Tibial nerve (tissue), 4 donors: ENCODE measurements around the gene STIM1. TPM values are rescaled to one million over a fixed set of nuclear protein-coding genes. Genes with fewer than 3 reads are reported as not detected.
A peak's percentile ranks its signal among the peaks of the same experiment; 100 is the strongest.

ENCODE experiments used
- DNase-seq, 2 donors: peaks; one replicate each; pipeline ENCODE4 v3.0.0-alpha.2; 2019; ENCODE audit warnings: low spot score in 2 of 2
- H3K27ac ChIP-seq, 4 donors: fragments of 200-600 bp; sonication (generic) in 3 of 4; one replicate each; pipeline ENCODE4 v1.5.1; 2017 to 2019; ENCODE audit warnings: mild to moderate bottlenecking in 1 of 4
- H3K27me3 ChIP-seq, 2 donors: fragments of 200-600 bp; sonication (generic) in 1 of 2; one replicate each; pipeline versions ENCODE4 v1.5.1 to v1.6.0; 2017 to 2019
- H3K36me3 ChIP-seq, 3 donors: fragments of 200-600 bp; sonication (generic); one replicate each; pipeline ENCODE4 v1.5.1; 2018 to 2019
- H3K4me1 ChIP-seq, 4 donors: fragments of 200-600 bp; sonication (generic) in 3 of 4; one replicate each; pipeline ENCODE4 v1.5.1; 2017 to 2019
- H3K4me3 ChIP-seq, 4 donors: fragments of 200-600 bp; sonication (generic) in 3 of 4; one replicate each; pipeline ENCODE4 v1.5.1; 2017 to 2019; ENCODE audit warnings: mild to moderate bottlenecking in 1 of 4, moderate library complexity in 1 of 4
- H3K9me3 ChIP-seq, 4 donors: fragments of 200-600 bp; sonication (generic) in 3 of 4; one replicate each; pipeline ENCODE4 v1.5.1; 2017 to 2019
- EP300 ChIP-seq, 2 donors: sonication (generic); formaldehyde crosslinking; IDR thresholded peaks; one replicate each; pipeline ENCODE4 v1.6.1; 2017; ENCODE audit warnings: antibody characterized with exemption in 2 of 2, mild to moderate bottlenecking in 1 of 2
- POLR2A ChIP-seq, 2 donors: fragments of 450-650 bp; IDR thresholded peaks; one replicate each; pipeline ENCODE4 v1.6.1; 2017; ENCODE audit warnings: antibody characterized with exemption in 2 of 2, mild to moderate bottlenecking in 2 of 2, moderate library complexity in 2 of 2
- WGBS, 2 donors: methylation state at CpG; one replicate each; pipeline ENCODE4 v1.1.5; 2018; 5-methylcytosine and 5-hydroxymethylcytosine counted together
- total RNA-seq, 4 donors: library from RNA; depleted of rRNA; stranded (reverse); fragments of >200 nt; gene quantifications; one replicate each; pipeline ENCODE4 v1.1.0, GENCODE V29; 2016
- TF ChIP-seq, protein P1 (sequence below), 5 experiments: fragments of 200-600 bp in 3 of 5; fragments of 450-650 bp in 2 of 5; sonication (generic) in 3 of 5; IDR thresholded peaks; one replicate each; pipeline ENCODE4 v1.5.1; 2016 to 2019; ENCODE audit warnings: antibody characterized with exemption in 5 of 5, mild to moderate bottlenecking in 3 of 5, moderate library complexity in 2 of 5

STIM1 gene
- total RNA-seq, 4 donors from 2014 or later = 51.3 to 70.1 (median 59.8) TPM

DNA sequence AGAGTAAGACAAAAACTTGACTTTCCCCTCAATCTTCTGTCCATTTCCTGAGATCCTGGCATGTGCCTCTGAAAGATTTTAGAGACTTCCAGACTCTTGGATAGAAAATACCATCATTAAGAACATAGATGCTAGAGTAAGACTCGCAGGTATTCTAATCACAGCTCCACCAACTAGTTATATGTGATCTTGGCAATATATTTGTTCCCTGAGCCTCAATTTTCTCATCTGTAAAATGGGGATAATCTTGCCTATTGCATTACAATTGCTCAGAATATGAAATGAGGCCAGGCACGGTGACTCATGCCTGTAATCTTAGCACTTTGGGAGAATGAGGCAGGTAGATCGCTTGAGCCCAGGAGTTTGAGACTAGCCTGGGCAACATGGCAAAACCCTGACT is 25.4 kb upstream of the STIM1 start:
- H3K9me3 ChIP-seq = no peaks in the 10 kb centered on the region
- peaks cover 0 to 61% (median 14%) of the 10 kb centered on the region in 3 donors for H3K36me3 ChIP-seq
- H3K27me3 ChIP-seq = no peaks in the 10 kb centered on the region
- H3K4me3 ChIP-seq = no peak overlapping the region
- H3K27ac ChIP-seq = no peak overlapping the region
- no peak for DNase-seq
- WGBS, 2 donors = 96 to 100% methylated on average over 3 of the region's 3 CpGs
- TF ChIP-seq EP300 (IDR thresholded peaks at IDR 0.05) (no peak), POLR2A (IDR thresholded peaks at IDR 0.05) (no peak)
- TF ChIP-seq, protein P1, sequence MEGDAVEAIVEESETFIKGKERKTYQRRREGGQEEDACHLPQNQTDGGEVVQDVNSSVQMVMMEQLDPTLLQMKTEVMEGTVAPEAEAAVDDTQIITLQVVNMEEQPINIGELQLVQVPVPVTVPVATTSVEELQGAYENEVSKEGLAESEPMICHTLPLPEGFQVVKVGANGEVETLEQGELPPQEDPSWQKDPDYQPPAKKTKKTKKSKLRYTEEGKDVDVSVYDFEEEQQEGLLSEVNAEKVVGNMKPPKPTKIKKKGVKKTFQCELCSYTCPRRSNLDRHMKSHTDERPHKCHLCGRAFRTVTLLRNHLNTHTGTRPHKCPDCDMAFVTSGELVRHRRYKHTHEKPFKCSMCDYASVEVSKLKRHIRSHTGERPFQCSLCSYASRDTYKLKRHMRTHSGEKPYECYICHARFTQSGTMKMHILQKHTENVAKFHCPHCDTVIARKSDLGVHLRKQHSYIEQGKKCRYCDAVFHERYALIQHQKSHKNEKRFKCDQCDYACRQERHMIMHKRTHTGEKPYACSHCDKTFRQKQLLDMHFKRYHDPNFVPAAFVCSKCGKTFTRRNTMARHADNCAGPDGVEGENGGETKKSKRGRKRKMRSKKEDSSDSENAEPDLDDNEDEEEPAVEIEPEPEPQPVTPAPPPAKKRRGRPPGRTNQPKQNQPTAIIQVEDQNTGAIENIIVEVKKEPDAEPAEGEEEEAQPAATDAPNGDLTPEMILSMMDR (IDR thresholded peaks at IDR 0.05) = no peak
- peaks cover 0 to 49% (median 32%) of the 10 kb centered on the region in 4 donors for H3K4me1 ChIP-seq

DNA sequence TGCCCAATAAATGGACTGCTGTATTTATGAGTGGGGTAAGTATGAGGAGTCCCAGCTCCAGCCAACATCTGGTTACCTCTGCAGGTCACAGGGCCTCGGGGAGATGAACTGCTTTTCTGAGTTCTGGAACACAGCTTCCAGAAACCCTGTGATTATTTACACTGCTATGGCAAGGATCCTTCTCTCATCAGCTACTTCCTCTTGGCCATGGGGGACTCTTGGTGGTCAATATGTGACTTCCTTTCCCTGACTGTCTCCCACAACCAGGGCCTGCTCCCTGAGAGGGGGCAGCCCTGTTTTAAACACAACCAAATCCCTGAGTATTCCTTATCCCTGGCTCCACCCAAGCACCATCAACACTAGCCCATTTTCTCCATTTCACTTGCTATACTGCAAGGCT is 24.7 kb upstream of the STIM1 start:
- H3K9me3 ChIP-seq = no peaks in the 10 kb centered on the region
- peaks cover 0 to 56% (median 38%) of the 10 kb centered on the region in 4 donors for H3K4me1 ChIP-seq
- DNase-seq = no peak
- H3K27ac ChIP-seq = peak overlapping the region in 2 of 4 donors; percentile 1 to 2
- 68 to 87% methylated on average over 1 of the region's 1 CpG for whole genome bisulfite sequencing, 2 donors
- H3K36me3 ChIP-seq = peaks cover 0 to 58% (median 14%) of the 10 kb centered on the region in 3 donors
- H3K27me3 ChIP-seq = no peaks in the 10 kb centered on the region
- no peak overlapping the region for H3K4me3 ChIP-seq
- TF ChIP-seq, protein P1 (IDR thresholded peaks at IDR 0.05) = no peak
- TF ChIP-seq POLR2A (IDR thresholded peaks at IDR 0.05) (no peak), EP300 (IDR thresholded peaks at IDR 0.05) (no peak)

DNA sequence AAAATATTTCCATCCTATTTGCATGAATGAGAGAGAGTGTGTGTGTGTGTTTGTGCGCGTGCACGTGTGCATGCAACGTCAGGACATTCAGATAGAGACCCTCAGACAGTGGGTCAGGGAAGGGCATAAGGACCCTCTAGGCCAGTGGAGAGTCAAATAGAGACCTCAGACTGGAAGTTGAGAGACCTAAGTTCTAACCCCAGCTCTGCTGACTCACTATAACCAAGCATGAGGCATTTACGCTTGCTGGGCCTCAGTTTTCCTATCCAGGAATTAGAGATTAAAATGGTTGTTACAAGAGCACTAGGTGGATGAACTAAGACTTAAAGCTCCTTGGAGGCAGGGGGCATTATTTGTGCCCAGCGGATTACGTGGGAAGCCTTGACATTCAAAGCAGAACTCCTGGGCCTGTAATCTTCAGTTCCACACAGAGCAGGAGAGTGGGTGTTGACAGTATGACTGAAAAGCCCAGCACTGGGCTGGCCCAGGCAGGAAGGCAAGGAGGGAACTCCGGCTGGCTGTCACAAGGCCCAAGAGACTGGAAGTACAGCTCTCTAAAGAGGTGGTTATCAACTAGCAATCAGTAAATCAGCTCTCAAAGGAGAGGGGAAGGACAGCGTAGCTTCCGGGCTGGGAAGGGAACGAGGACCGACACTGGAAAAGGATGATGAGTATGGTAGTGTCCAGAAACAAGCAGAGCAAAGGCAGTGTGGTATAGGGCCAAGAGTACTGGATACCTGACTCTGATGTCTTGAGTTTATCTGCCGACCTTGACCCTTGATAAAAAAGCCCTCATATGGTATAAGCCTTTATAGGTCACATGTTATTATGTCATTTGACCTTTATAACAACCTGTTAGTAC is 23.9 kb upstream of the STIM1 start:
- peak overlapping the region in 2 of 4 donors; percentile 1 to 2 for H3K27ac ChIP-seq
- H3K36me3 ChIP-seq = peaks cover 0 to 49% (median 13%) of the 10 kb centered on the region in 3 donors
- no peak overlapping the region for H3K4me3 ChIP-seq
- WGBS, 2 donors = 78 to 81% methylated on average over 13 of the region's 13 CpGs
- TF ChIP-seq, protein P1 (IDR thresholded peaks at IDR 0.05) = no peak
- TF ChIP-seq POLR2A (IDR thresholded peaks at IDR 0.05) = no peak
- no peak for TF ChIP-seq EP300 (IDR thresholded peaks at IDR 0.05)
- peaks cover 0 to 58% (median 42%) of the 10 kb centered on the region in 4 donors for H3K4me1 ChIP-seq
- no peaks in the 10 kb centered on the region for H3K27me3 ChIP-seq
- no peak for DNase-seq
- no peaks in the 10 kb centered on the region for H3K9me3 ChIP-seq

DNA sequence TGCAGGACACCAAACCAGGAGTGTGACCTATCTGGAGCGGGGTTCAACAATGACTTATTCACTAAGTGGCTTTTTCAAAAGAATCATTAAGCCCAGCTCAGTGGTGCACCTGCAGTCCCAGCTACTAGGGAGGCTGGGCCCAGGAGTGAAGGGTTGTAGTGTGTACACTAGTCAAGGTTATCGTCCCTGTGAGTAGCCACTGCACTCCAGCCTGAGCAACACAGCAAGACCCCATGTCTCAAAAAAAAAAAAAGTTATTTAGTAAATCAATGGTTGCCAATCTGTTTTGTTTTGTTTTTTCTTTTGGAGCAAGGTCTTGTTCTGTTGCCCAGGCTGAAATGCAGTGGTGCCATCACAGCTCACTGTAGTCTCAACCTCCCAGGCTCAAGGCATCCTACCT is 22.6 kb upstream of the STIM1 start:
- H3K9me3 ChIP-seq = no peaks in the 10 kb centered on the region
- no peak for TF ChIP-seq POLR2A (IDR thresholded peaks at IDR 0.05)
- DNase-seq = no peak
- no peaks in the 10 kb centered on the region for H3K27me3 ChIP-seq
- no peak overlapping the region for H3K4me3 ChIP-seq
- H3K27ac ChIP-seq = peak overlapping the region in 1 of 4 donors; percentile 30
- WGBS, 2 donors = 91 to 100% methylated on average over 2 of the region's 2 CpGs
- peaks cover 0 to 37% (median under 1%) of the 10 kb centered on the region in 3 donors for H3K36me3 ChIP-seq
- H3K4me1 ChIP-seq = peaks cover 0 to 63% (median 46%) of the 10 kb centered on the region in 4 donors

DNA sequence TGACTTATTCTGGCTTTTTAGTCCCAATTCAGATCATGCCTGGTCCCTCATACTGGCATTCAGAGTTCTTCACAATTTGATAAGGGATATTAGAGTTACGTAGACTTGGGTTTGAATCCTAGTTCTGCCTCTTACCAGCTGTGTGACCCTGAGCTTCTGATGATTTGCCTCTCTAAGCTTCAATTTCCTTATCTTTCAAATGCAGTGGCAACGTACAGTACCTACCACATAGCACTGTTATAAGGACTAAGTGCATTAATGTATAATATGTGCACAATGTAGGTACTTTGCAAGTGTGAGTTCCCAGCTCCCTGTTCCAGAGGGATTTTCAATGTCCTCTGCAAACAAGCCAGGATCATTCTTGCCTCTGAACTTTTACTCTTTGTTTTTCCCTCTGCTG is 22.0 kb upstream of the STIM1 start:
- Histone ChIP-seq H3K36me3 (peaks cover 0 to 34% (median 0%) of the 10 kb centered on the region in 3 donors), H3K4me3 (no peak overlapping the region), H3K4me1 (peaks cover 0 to 67% (median 50%) of the 10 kb centered on the region in 4 donors), H3K27ac (no peak overlapping the region), H3K27me3 (no peaks in the 10 kb centered on the region), H3K9me3 (no peaks in the 10 kb centered on the region)
- DNase-seq = no peak
- TF ChIP-seq POLR2A (IDR thresholded peaks at IDR 0.05) = no peak
- TF ChIP-seq EP300 (IDR thresholded peaks at IDR 0.05) = no peak
- TF ChIP-seq, protein P1 (IDR thresholded peaks at IDR 0.05) = no peak
- WGBS, 2 donors = 89% methylated on average over 2 of the region's 2 CpGs
